ENCODE results near the gene FGF14.

FGF14 gene

GRCh38 chr13:102299366-102299765 is 102.5 kb downstream of the FGF14 start:
- DNase-seq: no peak
- Histone ChIP-seq H3K4me3 (ENCODE audit: control insufficient read depth in 1 of 7, extremely low read depth in 1 of 7, insufficient read depth in 4 of 7, low read depth in 2 of 7, low read length in 6 of 7) (no peak overlapping the region), H3K36me3 (ENCODE audit: control insufficient read depth in 4 of 4, insufficient read depth in 4 of 4, low read length in 3 of 4) (no peaks in the 10 kb centered on the region), H3K4me1 (ENCODE audit: control extremely low read depth in 1 of 4, control insufficient read depth in 4 of 4, insufficient read depth in 4 of 4, low read length in 3 of 4) (no peaks in the 10 kb centered on the region), H3K27me3 (replicated peaks in 2 of 5; ENCODE audit: control insufficient read depth in 4 of 5, insufficient read depth in 5 of 5, low read length in 4 of 5) (no peaks in the 10 kb centered on the region), H3K9me3 (ENCODE audit: control extremely low read depth in 1 of 5, control insufficient read depth in 4 of 5, insufficient read depth in 2 of 5, low read depth in 1 of 5, low read length in 4 of 5) (no peaks in the 10 kb centered on the region), H3K27ac (ENCODE audit: insufficient read depth in 1 of 2, low read depth in 1 of 2, low read length in 2 of 2, poor library complexity in 1 of 2, severe bottlenecking in 2 of 2) (no peak overlapping the region)
- CTCF ChIA-PET: no interaction called here
- POLR2A ChIA-PET: no interaction called here
- 90% methylated on average over 4 of the region's 6 CpGs for WGBS (ENCODE audit: insufficient coverage)

DNA sequence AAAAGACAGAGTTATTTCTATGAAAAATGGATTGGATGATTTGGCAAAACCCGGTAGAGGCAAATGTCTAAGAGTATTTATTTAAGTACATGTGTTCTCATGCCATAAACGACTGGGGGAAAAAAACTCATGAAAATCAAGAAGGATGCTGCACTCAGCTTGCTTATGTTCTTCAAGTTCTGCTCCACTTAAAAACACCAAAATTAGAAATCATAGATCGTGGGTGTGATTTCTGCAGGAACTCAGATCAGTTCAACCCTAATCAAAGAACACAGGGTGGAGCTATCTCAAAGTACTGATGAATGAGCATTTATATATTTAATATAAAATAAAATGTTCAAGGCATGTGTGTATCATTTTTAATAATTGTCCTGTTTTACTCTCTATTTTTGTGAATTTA is 103.8 kb downstream of the FGF14 start:
- WGBS (ENCODE audit: insufficient coverage): 100% methylated on average over 2 of the region's 3 CpGs
- DNase-seq: no peak
- H3K27ac ChIP-seq (ENCODE audit: insufficient read depth in 1 of 2, low read depth in 1 of 2, low read length in 2 of 2, poor library complexity in 1 of 2, severe bottlenecking in 2 of 2): no peak overlapping the region
- no peaks in the 10 kb centered on the region for H3K36me3 ChIP-seq (ENCODE audit: control insufficient read depth in 4 of 4, insufficient read depth in 4 of 4, low read length in 3 of 4)
- no peaks in the 10 kb centered on the region for H3K4me1 ChIP-seq (ENCODE audit: control extremely low read depth in 1 of 4, control insufficient read depth in 4 of 4, insufficient read depth in 4 of 4, low read length in 3 of 4)
- no peaks in the 10 kb centered on the region for H3K9me3 ChIP-seq (ENCODE audit: control extremely low read depth in 1 of 5, control insufficient read depth in 4 of 5, insufficient read depth in 2 of 5, low read depth in 1 of 5, low read length in 4 of 5)
- H3K27me3 ChIP-seq (replicated peaks in 2 of 5; ENCODE audit: control insufficient read depth in 4 of 5, insufficient read depth in 5 of 5, low read length in 4 of 5): no peaks in the 10 kb centered on the region
- H3K4me3 ChIP-seq (ENCODE audit: control insufficient read depth in 1 of 7, extremely low read depth in 1 of 7, insufficient read depth in 4 of 7, low read depth in 2 of 7, low read length in 6 of 7): no peak overlapping the region
- ChIA-PET POLR2A (interaction anchor here (0.6 kb wide), 1 partner anchor 14 kb away, joined by 3 read pairs; no protein-coding TSS in a partner anchor), CTCF (no interaction called here)

- no peak for DNase-seq
- POLR2A ChIA-PET: no interaction called here
- Histone ChIP-seq H3K27ac (ENCODE audit: insufficient read depth in 1 of 2, low read depth in 1 of 2, low read length in 2 of 2, poor library complexity in 1 of 2, severe bottlenecking in 2 of 2) (no peak overlapping the region), H3K9me3 (ENCODE audit: control extremely low read depth in 1 of 5, control insufficient read depth in 4 of 5, insufficient read depth in 2 of 5, low read depth in 1 of 5, low read length in 4 of 5) (no peaks in the 10 kb centered on the region), H3K27me3 (replicated peaks in 2 of 5; ENCODE audit: control insufficient read depth in 4 of 5, insufficient read depth in 5 of 5, low read length in 4 of 5) (no peaks in the 10 kb centered on the region), H3K4me3 (ENCODE audit: control insufficient read depth in 1 of 7, extremely low read depth in 1 of 7, insufficient read depth in 4 of 7, low read depth in 2 of 7, low read length in 6 of 7) (no peak overlapping the region), H3K36me3 (ENCODE audit: control insufficient read depth in 4 of 4, insufficient read depth in 4 of 4, low read length in 3 of 4) (no peaks in the 10 kb centered on the region), H3K4me1 (ENCODE audit: control extremely low read depth in 1 of 4, control insufficient read depth in 4 of 4, insufficient read depth in 4 of 4, low read length in 3 of 4) (no peaks in the 10 kb centered on the region)
- WGBS (ENCODE audit: insufficient coverage): 60% methylated on average over 2 of the region's 9 CpGs
- CTCF ChIA-PET: no interaction called here
Observed at GRCh38 chr13:102295316-102296048, 106.4 kb downstream of the FGF14 start.

GRCh38 chr13:102294407-102295018 is 107.3 kb downstream of the FGF14 start:
- no peak overlapping the region for H3K27ac ChIP-seq (ENCODE audit: insufficient read depth in 1 of 2, low read depth in 1 of 2, low read length in 2 of 2, poor library complexity in 1 of 2, severe bottlenecking in 2 of 2)
- CTCF ChIA-PET: interaction anchor here (0.5 to 1.0 kb wide), 2 partner anchors 11 to 28 kb away, joined by 3 read pairs; no protein-coding TSS in a partner anchor

GRCh38 chr13:102293723-102294122 is 108.1 kb downstream of the FGF14 start:
- no peaks in the 10 kb centered on the region for H3K36me3 ChIP-seq (ENCODE audit: control insufficient read depth in 4 of 4, insufficient read depth in 4 of 4, low read length in 3 of 4)
- H3K4me3 ChIP-seq (ENCODE audit: control insufficient read depth in 1 of 7, extremely low read depth in 1 of 7, insufficient read depth in 4 of 7, low read depth in 2 of 7, low read length in 6 of 7): no peak overlapping the region
- no peak for DNase-seq
- WGBS (ENCODE audit: insufficient coverage): no CpG with 5 or more reads among the region's 2 CpGs
- POLR2A ChIA-PET: no interaction called here
- H3K27me3 ChIP-seq (replicated peaks in 2 of 5; ENCODE audit: control insufficient read depth in 4 of 5, insufficient read depth in 5 of 5, low read length in 4 of 5): no peaks in the 10 kb centered on the region
- no peaks in the 10 kb centered on the region for H3K9me3 ChIP-seq (ENCODE audit: control extremely low read depth in 1 of 5, control insufficient read depth in 4 of 5, insufficient read depth in 2 of 5, low read depth in 1 of 5, low read length in 4 of 5)
- no peaks in the 10 kb centered on the region for H3K4me1 ChIP-seq (ENCODE audit: control extremely low read depth in 1 of 4, control insufficient read depth in 4 of 4, insufficient read depth in 4 of 4, low read length in 3 of 4)
- CTCF ChIA-PET: no interaction called here
- no peak overlapping the region for H3K27ac ChIP-seq (ENCODE audit: insufficient read depth in 1 of 2, low read depth in 1 of 2, low read length in 2 of 2, poor library complexity in 1 of 2, severe bottlenecking in 2 of 2)

More at GRCh38 chr13:102294407-102295018, 107.3 kb downstream of the FGF14 start:
- no peaks in the 10 kb centered on the region for H3K36me3 ChIP-seq (ENCODE audit: control insufficient read depth in 4 of 4, insufficient read depth in 4 of 4, low read length in 3 of 4)
- POLR2A ChIA-PET: no interaction called here
- no peak overlapping the region for H3K4me3 ChIP-seq (ENCODE audit: control insufficient read depth in 1 of 7, extremely low read depth in 1 of 7, insufficient read depth in 4 of 7, low read depth in 2 of 7, low read length in 6 of 7)
- no peak for DNase-seq
- no peaks in the 10 kb centered on the region for H3K9me3 ChIP-seq (ENCODE audit: control extremely low read depth in 1 of 5, control insufficient read depth in 4 of 5, insufficient read depth in 2 of 5, low read depth in 1 of 5, low read length in 4 of 5)
- H3K27me3 ChIP-seq (replicated peaks in 2 of 5; ENCODE audit: control insufficient read depth in 4 of 5, insufficient read depth in 5 of 5, low read length in 4 of 5): no peaks in the 10 kb centered on the region
- H3K4me1 ChIP-seq (ENCODE audit: control extremely low read depth in 1 of 4, control insufficient read depth in 4 of 4, insufficient read depth in 4 of 4, low read length in 3 of 4): no peaks in the 10 kb centered on the region
- no CpG with 5 or more reads among the region's 3 CpGs for WGBS (ENCODE audit: insufficient coverage)

DNA sequence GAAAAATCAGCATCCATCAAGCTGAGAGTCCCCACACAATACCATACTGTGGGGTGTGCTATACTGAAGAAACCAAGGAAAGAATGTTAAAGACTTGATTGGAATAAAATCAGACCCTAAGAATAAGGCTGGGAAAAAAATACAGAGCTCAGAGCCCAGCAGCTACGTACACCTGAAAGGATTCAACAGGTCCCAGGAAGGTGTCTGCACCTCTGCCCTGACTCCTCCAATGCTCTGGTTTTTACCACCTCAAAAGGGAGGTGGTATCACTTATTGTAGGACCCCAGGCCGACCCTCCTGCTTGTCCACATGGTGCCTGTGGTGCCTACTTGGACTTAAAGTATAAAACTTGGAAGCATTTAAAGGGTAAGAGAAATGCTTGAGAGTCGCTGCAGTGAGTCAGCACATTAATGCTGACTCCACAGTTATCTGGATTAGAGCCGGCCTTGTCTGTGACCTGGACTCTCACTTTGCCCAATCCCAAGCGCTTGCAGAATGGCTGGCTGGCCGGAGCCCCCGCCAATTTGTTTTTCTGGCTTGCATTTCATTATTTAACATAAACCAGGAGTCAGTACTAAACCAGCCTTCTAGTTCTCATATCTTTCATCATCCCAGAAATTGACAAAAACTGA is 110.1 kb downstream of the FGF14 start:
- H3K27me3 ChIP-seq (replicated peaks in 2 of 5; ENCODE audit: control insufficient read depth in 4 of 5, insufficient read depth in 5 of 5, low read length in 4 of 5): no peaks in the 10 kb centered on the region
- DNase-seq: no peak
- 97% methylated on average over 5 of the region's 7 CpGs for WGBS (ENCODE audit: insufficient coverage)
- ChIA-PET CTCF (no interaction called here), POLR2A (no interaction called here)
- no peak overlapping the region for H3K27ac ChIP-seq (ENCODE audit: insufficient read depth in 1 of 2, low read depth in 1 of 2, low read length in 2 of 2, poor library complexity in 1 of 2, severe bottlenecking in 2 of 2)
- no peaks in the 10 kb centered on the region for H3K9me3 ChIP-seq (ENCODE audit: control extremely low read depth in 1 of 5, control insufficient read depth in 4 of 5, insufficient read depth in 2 of 5, low read depth in 1 of 5, low read length in 4 of 5)
- no peaks in the 10 kb centered on the region for H3K4me1 ChIP-seq (ENCODE audit: control extremely low read depth in 1 of 4, control insufficient read depth in 4 of 4, insufficient read depth in 4 of 4, low read length in 3 of 4)
- H3K4me3 ChIP-seq (ENCODE audit: control insufficient read depth in 1 of 7, extremely low read depth in 1 of 7, insufficient read depth in 4 of 7, low read depth in 2 of 7, low read length in 6 of 7): no peak overlapping the region
- no peaks in the 10 kb centered on the region for H3K36me3 ChIP-seq (ENCODE audit: control insufficient read depth in 4 of 4, insufficient read depth in 4 of 4, low read length in 3 of 4)

DNA sequence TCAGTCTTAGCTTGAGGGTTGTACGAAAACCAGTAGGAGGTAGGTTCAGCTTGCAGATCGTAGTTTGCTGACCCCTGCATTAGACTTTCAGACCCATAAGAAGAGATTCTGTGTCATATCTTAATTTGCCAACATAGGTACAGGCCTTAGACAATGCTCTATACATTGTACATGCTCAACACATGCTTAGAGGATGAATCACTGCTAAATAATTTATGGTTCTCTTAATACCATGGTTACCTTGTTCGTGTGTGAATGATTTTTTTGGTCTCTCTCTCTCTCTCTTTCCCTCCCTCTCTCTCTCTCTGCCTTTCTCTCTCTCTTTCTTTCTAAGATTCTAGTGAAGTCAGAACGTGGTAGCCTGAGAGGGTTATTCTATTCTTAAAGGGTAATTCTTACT is 112.2 kb downstream of the FGF14 start:
- Histone ChIP-seq H3K27me3 (replicated peaks in 2 of 5; ENCODE audit: control insufficient read depth in 4 of 5, insufficient read depth in 5 of 5, low read length in 4 of 5) (no peaks in the 10 kb centered on the region), H3K9me3 (ENCODE audit: control extremely low read depth in 1 of 5, control insufficient read depth in 4 of 5, insufficient read depth in 2 of 5, low read depth in 1 of 5, low read length in 4 of 5) (no peaks in the 10 kb centered on the region), H3K4me1 (ENCODE audit: control extremely low read depth in 1 of 4, control insufficient read depth in 4 of 4, insufficient read depth in 4 of 4, low read length in 3 of 4) (no peaks in the 10 kb centered on the region), H3K27ac (ENCODE audit: insufficient read depth in 1 of 2, low read depth in 1 of 2, low read length in 2 of 2, poor library complexity in 1 of 2, severe bottlenecking in 2 of 2) (no peak overlapping the region), H3K4me3 (ENCODE audit: control insufficient read depth in 1 of 7, extremely low read depth in 1 of 7, insufficient read depth in 4 of 7, low read depth in 2 of 7, low read length in 6 of 7) (no peak overlapping the region), H3K36me3 (ENCODE audit: control insufficient read depth in 4 of 4, insufficient read depth in 4 of 4, low read length in 3 of 4) (no peaks in the 10 kb centered on the region)
- ChIA-PET POLR2A (no interaction called here), CTCF (no interaction called here)
- no peak for DNase-seq
- WGBS (ENCODE audit: insufficient coverage): 100% methylated on average over 2 of the region's 4 CpGs
